ENCODE measurements around the gene PDCD1.
"Not testable (repeated sequence)": the region's sequence is repeated elsewhere in the genome, so short reads cannot be mapped to it uniquely, and the experiment has no call there.

PDCD1 gene

DNA sequence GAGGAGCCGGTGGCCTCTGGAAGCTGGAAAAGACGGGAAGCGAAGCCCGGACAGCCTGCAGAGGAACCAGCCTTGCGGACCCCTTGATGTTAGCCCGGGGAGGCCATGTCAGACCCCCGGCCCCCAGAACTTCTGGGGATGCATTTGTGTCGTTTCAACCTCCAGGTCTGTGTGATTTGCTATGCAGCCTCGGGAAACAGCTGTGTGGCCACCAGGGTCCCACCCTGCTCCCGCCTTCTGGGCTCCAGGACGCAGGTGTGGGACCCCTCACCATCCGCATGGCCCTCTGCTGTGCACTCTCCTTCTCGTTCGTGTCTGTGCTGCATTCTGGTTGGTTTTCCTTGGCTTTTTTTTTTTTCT, 36.5 kb downstream of the PDCD1 start:
- DNase-seq, result no peak

- no peak for DNase-seq
Measured at GRCh38 chr2:241821460-241822263, 37.0 kb downstream of the PDCD1 start.

GRCh38 chr2:241820625-241821384, 37.9 kb downstream of the PDCD1 start:
- DNase-seq, result no peak

DNA sequence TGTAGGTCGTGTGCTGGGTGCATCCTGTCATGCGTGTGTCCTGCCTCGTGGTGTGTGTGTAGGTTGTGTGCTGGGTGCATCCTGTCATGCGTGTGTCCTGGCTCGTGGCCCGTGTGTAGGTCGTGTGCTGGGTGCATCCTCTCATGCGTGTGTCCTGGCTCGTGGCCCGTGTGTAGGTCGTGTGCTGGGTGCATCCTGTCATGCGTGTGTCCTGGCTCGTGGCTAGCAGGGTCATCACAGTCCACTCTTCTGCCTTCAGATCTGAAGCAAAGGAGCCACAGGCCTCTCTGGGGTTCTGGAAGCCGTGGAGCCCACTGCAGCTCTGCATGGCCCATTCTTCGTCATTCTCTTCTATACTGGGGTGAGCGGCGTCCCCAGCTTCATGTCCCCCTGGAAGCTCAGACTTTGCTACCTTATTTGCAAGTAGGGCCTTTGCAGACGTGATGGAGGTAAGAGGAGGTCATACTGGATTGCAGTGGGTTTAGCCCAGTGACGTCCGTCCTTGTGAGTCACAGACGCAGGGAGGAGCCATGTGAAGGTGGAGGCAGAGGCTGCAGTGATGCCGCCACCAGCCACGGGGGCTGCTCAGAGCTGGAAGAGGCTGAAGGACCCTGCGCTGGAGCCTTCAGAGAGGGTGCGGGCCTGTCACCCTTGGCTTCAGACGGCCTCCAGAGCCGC, 38.6 kb downstream of the PDCD1 start:
- not testable (repeated sequence) for DNase-seq

GRCh38 chr2:241818943-241819270, 39.8 kb downstream of the PDCD1 start:
- no peak for DNase-seq

GRCh38 chr2:241818229-241818942, 40.3 kb downstream of the PDCD1 start:
- DNase-seq, result no peak

- DNase-seq, result not testable (repeated sequence)
Measured at GRCh38 chr2:241817821-241818215, 40.9 kb downstream of the PDCD1 start.

DNA sequence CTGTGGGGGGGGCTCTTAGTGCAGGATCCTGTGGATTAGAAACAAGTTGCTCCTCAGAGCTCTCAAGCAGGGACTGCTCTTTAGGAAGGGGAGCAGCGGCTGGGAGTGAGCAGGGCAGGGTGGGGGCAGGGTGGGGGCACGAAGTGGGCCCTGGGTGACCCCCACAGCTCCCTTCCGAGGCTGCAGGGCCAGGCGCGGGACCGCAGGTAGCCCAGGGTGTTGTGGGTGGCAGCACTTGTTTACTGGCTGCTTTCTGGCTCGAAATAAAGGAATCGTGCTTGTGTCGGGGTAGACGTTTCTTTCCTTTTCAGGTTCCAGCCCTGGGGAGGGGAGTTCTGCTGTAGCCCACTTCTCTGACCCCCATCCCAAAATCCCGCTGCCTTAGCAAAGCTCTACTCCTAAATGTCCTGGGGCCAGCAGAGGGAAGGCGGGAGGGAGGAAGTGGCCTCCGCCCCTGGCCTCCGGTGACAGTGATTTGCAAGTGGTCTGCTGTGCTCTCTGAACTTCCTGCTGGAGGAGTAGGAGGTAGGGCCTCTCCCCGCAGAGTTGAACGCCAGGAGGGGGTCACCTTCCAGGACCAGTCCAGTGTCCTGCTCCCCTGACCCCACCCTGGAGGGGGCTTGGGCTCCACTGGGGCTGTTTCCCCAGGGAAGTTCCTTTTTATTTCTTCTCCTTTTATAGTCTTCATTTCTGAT, 41.4 kb downstream of the PDCD1 start:
- DNase-seq, result no peak

DNA sequence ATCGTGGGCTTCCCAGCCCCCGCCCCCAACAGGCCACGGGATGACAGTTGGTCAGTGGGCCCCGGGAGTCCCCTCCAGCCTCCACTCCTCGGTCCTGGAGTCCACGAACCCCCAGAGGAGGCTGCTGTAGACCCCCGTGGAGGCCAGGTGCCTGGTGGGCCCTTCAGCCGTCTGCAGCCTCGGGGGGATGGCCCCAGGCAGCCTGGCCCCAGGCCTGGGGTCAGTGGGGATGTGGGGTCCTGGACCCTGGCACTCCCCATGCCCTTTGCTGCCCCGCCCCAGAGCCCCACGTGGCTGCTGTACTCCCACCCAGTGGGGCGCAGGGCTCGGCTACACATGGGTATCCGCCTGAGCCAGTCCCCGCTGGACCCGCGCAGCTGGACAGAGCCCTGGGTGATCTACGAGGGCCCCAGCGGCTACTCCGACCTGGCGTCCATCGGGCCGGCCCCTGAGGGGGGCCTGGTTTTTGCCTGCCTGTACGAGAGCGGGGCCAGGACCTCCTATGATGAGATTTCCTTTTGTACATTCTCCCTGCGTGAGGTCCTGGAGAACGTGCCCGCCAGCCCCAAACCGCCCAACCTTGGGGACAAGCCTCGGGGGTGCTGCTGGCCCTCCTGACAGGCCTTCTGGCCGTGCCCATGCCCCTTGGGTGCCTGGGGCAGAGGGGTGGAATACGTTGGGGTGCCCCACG, 42.1 kb downstream of the PDCD1 start:
- DNase-seq, result no peak

- DNase-seq, result no peak
Measured at GRCh38 chr2:241815477-241816430, 42.9 kb downstream of the PDCD1 start.

GRCh38 chr2:241814643-241815476, 43.8 kb downstream of the PDCD1 start:
- DNase-seq, result no peak

DNA sequence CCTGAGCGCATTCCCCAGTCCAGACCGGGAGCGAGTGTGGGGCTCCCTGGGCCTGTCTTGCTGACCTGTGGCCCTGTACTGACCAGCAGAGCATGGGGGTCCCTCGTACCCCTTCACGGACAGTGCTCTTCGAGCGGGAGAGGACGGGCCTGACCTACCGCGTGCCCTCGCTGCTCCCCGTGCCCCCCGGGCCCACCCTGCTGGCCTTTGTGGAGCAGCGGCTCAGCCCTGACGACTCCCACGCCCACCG, 44.4 kb downstream of the PDCD1 start:
- DNase-seq, result no peak

- no peak for DNase-seq
Measured at GRCh38 chr2:241813644-241814392, 44.9 kb downstream of the PDCD1 start.

DNA sequence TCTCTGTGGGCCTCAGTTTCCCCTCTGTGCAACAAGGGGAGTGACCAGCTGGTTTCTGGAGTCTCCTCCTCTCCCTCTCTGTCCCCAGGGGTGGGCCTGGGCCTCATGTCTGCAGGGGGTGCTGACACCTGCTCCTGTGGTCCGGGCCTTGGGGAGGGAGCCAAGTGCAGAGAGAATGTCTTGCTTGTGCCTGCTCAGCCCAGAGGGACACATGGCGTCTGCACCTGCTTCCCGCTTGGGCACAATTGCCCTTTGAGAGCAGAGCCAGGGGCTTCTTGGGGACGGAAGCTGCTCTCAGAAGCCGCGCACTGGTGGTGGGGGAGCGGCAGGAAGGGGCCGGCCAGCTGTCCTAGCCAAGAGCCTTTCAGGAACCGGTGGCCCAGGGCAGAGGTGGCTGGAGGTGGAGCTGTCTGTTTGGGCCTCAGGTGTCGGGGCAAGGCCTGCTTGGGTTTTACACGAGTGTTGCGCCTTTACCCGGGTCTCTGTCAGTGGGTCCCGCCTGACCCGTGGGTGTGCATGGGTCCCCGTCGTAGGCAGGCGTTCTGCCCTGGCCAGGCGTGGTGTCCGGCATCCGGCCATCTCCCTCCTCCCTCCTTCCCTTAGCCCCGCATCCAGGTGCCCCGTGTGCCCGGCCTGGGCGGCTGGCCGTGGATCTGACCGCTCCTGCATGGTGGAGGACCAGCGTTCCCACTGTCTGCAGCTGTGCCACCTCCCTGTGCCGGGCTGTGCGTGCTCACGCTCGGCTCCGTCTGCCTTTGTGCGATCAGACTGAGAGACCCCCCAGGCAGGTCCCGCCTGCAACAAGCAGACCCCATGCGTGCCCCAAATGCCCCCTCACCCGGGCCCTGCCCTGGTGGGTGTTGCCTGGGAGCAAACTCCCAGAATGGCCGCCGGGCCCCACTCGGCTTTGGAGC, 45.7 kb downstream of the PDCD1 start:
- no peak for DNase-seq

DNA sequence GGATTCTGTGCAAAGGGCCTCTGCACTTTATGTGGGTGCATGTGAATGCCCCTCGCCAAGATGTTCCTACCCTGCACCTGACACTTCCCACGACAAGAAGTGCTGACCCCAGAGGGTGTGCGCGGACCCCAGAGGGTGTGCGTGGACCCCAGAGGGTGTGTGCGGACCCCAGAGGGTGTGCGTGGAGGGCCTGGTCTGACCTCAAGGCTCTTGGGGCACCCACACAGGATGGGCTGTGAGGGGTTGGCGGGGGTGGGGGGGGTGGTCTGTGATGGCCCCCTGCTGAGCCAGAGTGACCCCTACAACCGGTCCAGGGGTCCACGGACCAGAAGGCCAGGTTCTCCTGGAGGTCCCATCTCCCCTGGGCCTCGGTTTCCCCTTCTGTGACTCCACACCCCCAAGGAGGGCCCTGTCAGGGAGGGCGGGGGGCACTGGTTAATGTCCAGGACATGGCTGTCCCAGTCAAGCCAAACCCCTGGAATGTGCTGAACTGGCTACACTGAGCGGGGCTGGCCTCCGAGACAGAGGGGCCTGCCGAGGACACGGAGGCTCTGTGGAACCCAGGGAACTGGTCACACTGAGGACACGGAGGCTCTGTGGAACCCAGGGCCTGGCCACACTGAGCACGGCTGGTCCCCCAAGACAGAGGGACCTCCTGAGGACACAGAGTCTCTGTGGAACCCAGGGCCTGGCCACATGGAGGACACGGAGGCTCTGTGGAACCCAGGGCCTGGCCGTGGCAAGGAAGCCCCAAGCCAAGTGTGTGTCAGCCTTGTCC, 46.6 kb downstream of the PDCD1 start:
- no peak for DNase-seq

DNA sequence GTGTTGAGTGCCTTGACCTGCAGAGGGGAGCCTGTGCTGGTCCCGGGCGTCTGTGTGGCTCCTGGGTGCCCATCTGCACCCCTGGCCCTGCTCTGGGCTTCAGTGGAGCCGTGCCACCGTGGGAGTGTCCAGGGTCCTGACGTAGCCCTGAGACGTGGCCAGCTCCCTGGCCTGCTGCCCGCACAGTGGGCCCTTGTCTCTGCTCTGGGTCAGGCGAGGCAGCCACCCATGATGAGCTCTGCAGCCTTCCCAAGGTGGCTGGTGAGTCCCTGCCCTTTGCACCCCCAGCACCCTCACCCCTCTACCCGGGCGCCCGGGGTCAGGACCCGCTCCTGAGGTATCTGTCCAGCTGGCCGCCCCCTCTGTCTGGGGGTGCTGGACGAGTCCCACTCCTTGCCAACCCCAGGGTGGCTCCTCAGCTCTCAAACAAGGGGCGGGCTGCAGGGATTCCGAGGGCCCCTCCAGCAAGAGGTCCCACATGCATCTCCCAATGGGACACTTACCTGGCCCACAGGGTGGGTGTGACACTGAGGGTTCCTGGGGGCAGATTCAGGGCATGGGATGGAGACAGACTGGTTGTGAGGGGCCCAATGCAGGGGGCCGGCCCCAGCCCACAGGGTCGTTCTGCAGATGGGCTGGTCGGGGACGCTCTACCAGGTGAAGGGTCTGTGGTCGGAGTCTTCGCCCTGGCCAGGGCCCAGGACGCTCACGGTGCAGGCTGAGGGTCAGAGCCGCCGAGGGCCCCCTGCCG, 47.3 kb downstream of the PDCD1 start:
- DNase-seq, result no peak
